Left lobe of liver (tissue), 2 donors: Measurements from ENCODE around the gene ZNF429. TPM values are rescaled to one million over a fixed set of nuclear protein-coding genes. Genes with fewer than 3 reads are reported as not detected.
A peak's percentile ranks its signal among the peaks of the same experiment; 100 is the strongest.
"Not testable (repeated sequence)": the region's sequence is repeated elsewhere in the genome, so short reads cannot be mapped to it uniquely, and the experiment has no call there.

ENCODE experiments used
- ATAC-seq: fragments of 200-7000 bp; cut with Tn5 transposase; one replicate; pipeline ENCODE4 v1.9.1; 2020; ENCODE audit warnings: mild to moderate bottlenecking, moderate library complexity
- DNase-seq: peaks from one replicate; pipeline ENCODE4 v3.0.0-alpha.2; 2020; ENCODE audit warnings: low spot score
- total RNA-seq: library from RNA; stranded (reverse); gene quantifications from one replicate; pipeline ENCODE4 v1.2.1, GENCODE V29; 2021
- donor health status: DM: no; HTN: no; CAD: no; lungs with moderate emphysema.
- donor health status: DM: no; HTN: yes; CAD: no.

ZNF429 gene
- 9.2 TPM for total RNA-seq

- ATAC-seq (peak; percentile 96), DNase-seq (peak; percentile 94)
These were observed at the start of gene ZNF429 for GRCh38 chr19:21505459-21506451. Gene ZNF429, plus strand, starts transcription at chr19:21505602. Its CDS starts 170 bp downstream, at chr19:21505772.

DNA sequence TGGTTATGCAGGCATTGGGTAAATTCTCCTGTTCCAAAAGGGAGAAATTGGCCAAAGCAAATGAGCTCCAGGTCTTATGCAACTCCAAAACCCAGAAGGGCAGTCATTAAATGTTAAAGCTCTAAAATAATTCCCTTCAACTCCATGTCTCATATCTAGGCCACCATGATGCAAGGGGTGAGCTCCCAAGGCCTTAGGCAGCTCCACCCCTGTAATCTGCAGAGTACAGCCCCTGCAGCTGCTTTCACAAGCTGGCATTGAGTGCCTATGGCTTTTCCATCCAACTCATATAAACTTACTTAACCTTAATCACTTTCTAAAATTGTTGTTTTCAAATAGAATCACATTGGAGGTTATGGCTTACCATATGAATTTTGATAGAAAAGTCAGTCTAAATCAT lies 44.7 kb upstream of the ZNF429 start:
- DNase-seq: no peak
- no peak for ATAC-seq

GRCh38 chr19:21462540-21462939 lies 42.9 kb upstream of the ZNF429 start:
- DNase-seq: no peak
- no peak for ATAC-seq

DNA sequence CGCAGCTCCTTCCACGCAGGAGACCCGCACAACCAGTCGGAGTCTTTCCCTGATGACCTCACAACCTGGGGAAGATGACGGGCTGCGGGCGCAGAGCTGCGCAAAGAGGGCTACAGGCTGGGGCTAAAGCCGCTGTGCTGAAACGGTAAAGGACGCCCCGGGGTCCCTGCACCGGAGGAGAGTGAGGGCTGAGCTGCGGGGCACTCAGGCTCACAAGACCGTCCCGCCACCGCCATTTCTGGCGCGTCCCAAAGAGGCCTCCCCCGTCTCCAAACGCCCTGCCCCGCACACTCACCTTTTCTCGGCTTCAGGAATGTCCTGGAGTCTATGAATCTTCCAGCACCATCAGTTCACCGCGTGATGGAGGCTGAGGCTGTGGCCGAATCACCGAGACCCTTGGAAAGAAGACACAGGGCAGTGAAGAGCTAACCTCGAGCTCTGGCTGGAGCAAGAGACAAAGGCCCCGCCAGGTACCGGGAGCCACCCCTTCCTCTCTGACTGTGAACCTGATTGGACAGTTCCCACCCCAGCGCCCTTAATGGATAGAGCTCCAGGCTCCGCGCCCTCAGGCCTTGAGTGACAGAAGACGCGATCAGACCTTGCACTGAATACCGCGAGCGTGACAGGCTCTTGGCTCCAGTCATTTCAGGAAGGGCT lies 41.8 kb upstream of the ZNF429 start:
- peak; percentile 29 for ATAC-seq
- DNase-seq: no peak

DNA sequence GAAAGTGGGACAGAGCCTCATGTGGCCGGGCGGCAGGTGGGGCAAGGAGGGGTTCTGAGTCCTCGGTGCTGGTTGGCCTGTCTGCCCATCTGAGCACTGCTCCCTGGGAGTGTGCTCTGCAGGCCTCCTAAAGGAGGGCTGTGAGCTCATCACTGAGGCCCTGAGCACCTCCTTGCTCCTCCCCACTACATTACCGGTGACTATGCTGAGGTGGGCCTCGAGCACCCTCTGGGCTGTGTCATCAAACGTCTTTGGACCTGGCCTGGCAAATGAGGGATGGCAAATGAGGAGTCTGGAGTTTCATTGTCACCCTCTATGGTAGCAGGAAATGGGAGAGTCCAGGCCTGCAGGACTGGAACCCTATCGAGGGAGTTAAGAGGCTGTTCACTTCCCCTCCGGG lies 38.8 kb upstream of the ZNF429 start:
- ATAC-seq (no peak), DNase-seq (no peak)

- DNase-seq (peak; percentile 19), ATAC-seq (no peak)
These were observed 36.6 kb upstream of the ZNF429 start for GRCh38 chr19:21468791-21469190.

DNA sequence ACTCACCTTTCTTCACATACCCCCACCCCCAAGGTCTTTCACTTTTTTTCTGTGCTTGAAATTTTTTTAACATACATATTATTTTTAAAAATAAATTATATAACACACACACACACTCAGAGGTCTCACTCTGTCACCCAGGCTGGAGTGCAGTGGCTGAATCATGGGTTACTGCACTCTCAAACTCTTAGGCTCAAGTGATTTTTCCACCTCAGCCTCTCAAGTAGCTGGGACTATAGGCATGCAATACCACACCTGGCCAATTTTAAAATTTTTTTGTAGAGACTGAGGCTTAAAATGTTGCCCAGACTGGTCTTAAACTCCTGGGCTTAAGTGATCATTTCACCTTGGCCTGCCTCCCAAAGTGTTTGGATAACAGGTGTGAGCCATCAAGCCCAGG lies 32.9 kb upstream of the ZNF429 start:
- ATAC-seq: no peak
- DNase-seq: no peak

DNA sequence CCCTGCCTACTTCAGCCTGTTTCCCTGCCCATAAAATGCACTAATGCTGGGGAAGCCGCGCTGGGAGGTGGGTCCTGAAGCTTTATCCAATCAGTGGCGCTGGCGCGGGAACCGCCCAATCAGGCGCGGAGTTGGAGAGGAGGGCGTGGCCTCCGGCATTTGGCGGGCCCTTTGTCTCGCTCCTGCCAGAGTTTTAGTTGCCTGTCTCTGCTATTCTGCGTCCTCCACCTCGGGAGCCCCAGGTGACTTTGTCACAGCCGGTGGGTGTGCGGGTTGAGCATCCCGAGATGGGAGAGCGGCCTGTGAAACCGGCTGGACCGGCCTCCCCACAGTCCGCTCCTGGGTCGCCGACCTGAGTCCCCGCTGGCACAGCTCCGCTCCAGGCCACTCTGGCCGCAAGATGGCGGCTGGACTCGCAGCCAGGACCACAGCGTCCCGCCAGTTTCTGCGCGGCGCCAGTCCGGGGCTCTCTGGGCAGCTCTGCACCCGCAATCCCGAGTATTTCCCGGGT lies 30.7 kb upstream of the ZNF429 start:
- ATAC-seq (peak; percentile 85), DNase-seq (peak; percentile 68)

GRCh38 chr19:21482361-21482760 lies 23.0 kb upstream of the ZNF429 start:
- DNase-seq, ATAC-seq: not testable (repeated sequence)

- no peak for DNase-seq
- ATAC-seq: peak; percentile 66
These were observed 22.5 kb upstream of the ZNF429 start for GRCh38 chr19:21482863-21483276.

- peak; percentile 54 for DNase-seq
- peak; percentile 88 for ATAC-seq
These were observed 21.7 kb upstream of the ZNF429 start for GRCh38 chr19:21483589-21484170.

DNA sequence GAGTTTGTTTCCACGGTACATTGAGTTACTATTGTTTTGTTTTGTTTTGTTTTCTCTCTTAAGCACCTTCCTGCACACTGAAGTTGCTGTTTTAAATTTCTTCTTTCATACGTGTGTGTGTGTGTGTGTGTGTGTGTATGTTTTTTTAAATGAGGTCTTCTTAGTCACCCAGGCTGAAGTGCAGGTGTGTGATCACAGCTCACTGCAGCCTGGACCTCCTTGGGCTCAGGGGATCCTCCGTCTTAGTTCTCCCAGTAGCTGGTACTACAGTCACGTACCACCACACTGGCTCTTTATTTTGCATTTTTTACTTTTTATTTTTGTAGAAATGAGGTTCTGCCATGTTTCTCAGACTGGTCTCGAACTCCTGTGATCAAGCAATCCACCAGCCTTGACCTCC lies 20.8 kb upstream of the ZNF429 start:
- ATAC-seq: no peak

GRCh38 chr19:21485926-21486325 lies 19.5 kb upstream of the ZNF429 start:
- no peak for DNase-seq
- ATAC-seq: no peak

More for the DNA sequence above, 20.8 kb upstream of the ZNF429 start:
- no peak for DNase-seq

DNA sequence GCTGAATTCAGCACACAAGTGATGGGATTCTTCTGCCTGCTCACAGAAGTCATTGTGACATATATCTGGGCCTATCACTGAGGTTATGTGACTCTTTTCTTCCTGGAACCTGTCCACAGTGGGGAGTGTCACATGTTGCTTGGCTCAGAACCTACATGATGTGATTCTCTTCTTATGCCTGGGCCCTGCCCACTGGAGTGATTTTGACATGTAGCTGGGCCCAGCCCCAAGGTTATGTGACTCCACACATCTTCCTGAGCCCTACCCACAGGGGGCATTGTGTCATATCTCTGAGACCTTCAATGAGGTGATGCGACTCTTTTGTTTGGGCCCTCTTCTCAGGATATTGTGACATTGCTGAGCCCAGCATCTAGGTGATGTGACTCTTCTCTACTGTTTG lies 17.4 kb upstream of the ZNF429 start:
- ATAC-seq (no peak), DNase-seq (no peak)

DNA sequence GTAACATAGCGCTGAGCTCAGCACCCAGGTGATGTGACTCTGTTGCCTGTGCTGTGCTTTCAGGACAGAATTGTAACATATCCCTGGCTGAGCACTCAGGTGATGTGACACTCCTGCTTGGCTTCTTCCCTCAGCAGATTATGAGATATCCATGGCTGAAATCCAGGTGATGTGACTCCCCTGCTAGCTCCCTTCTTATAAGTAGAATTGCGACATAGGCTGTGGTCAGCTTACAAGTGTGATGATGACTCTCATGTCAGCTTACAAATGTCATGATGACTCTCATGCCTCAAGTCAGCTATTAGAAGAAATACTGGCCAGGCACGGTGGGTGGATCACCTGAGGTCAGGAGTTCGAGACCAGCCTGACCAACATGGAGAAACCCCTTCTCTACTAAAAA lies 14.3 kb upstream of the ZNF429 start:
- DNase-seq (no peak), ATAC-seq (no peak)

GRCh38 chr19:21492947-21493906 lies 12.2 kb upstream of the ZNF429 start:
- DNase-seq: peak; percentile 74
- peak; percentile 86 for ATAC-seq

GRCh38 chr19:21496876-21497275 lies 8.5 kb upstream of the ZNF429 start:
- no peak for ATAC-seq
- no peak for DNase-seq

DNA sequence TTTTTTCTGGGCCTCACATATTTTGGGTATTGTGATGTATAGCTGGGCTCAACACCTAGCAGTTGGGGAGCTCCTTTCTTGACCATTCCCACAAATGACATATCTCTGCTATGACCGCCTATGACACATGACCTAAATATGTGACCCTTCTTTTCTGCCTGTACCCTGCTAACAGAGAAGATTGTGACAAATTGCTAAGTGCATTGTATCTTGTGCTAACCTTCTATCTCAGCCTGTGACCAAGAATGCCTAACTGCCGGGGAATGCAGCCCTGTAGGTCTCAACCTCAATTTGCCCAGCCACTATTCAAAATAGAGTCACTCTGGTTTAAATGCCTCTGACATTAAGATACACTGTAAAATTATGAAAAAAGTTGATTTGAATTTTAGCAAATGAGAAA lies 6.8 kb upstream of the ZNF429 start:
- ATAC-seq (no peak), DNase-seq (no peak)

DNA sequence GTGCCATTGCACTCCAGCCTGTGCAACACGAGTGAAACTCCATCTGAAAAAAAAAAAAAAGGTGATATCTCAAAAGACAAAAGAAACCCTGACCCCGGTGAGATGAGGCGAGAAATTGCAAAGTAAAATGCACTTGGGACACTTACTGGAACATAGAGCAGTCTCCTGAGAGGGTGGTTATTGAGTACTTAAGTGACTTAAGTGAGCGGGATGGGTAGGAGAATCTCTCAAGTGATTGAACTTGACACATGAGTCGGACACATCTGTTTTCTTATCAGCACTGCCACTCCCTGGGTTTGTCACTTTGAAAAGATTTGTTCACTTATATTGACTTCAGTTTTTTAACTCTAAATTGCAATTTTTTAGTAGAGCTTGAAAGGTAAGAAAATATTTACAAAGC lies 2.8 kb downstream of the ZNF429 start:
- no peak for ATAC-seq
- no peak for DNase-seq

DNA sequence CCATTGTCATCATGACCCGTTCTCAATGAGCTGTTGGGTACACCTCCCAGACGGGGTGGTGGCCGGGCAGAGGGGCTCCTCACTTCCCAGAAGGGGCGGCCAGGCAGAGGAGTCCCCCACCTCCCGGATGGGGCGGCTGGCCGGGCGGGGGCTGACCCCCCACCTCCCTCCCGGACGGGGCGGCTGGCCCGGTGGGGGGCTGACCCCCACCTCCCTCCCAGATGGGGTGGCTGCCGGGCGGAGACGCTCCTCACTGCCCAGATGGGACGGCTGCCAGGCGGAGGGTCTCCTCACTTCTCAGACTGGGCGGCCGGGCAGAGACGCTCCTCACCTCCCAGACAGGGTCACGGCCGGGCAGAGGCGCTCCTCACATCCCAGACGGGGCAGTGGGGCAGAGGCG lies 5.7 kb downstream of the ZNF429 start:
- not testable (repeated sequence) for DNase-seq, ATAC-seq
